Measurements from ENCODE around the gene P4HA2. TPM values are rescaled to one million over a fixed set of nuclear protein-coding genes. Genes with fewer than 3 reads are reported as not detected.

The P4HA2 gene
- total and polyA plus RNA-seq, 9 of the 15 experiments (the other 6 are each of a cell fraction or from before 2014, with no cell fraction given), result 9.6 to 50.0 (median 12.7) TPM

DNA sequence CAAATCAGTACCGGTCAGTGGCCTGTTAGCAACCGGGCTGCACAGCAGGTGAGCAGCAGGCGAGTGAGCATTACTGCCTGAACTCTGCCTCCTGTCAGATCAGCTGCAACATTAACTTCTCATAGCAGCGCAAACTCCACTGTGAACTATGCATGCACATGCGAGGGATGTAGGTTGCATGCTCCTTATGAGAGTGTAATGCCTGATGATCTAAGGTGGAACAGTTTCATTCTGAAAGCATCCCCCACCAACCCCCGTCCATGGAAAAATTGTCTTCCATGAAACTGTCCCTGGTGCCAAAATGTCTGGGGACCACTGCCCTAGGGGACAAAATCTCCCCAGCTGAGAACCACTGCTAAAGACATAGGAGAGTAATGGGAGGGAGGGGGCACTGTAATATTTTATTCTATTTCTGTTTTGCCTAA is 51.1 kb downstream of the P4HA2 start (continued):
- TF ChIP-seq, protein P1, sequence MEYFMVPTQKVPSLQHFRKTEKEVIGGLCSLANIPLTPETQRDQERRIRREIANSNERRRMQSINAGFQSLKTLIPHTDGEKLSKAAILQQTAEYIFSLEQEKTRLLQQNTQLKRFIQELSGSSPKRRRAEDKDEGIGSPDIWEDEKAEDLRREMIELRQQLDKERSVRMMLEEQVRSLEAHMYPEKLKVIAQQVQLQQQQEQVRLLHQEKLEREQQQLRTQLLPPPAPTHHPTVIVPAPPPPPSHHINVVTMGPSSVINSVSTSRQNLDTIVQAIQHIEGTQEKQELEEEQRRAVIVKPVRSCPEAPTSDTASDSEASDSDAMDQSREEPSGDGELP (CRISPR knock-in tag; IDR thresholded peaks at IDR 0.05; ENCODE audit: borderline replicate concordance), result peak; percentile 54
- TF ChIP-seq ZKSCAN8 (CRISPR knock-in tag; IDR thresholded peaks at IDR 0.05) (peak; percentile 10; the same call in 1 of the 2 replicates), SIN3A (IDR thresholded peaks at IDR 0.05; ENCODE audit: borderline replicate concordance in 2 of 2, control insufficient read depth in 1 of 2, low read depth in 2 of 2, low read length in 2 of 2) (no peak), ZNF445 (CRISPR knock-in tag; IDR thresholded peaks at IDR 0.05; ENCODE audit: low read depth) (no peak), SIN3B (IDR thresholded peaks at IDR 0.05; ENCODE audit: low read depth) (no peak), ZBTB17 (CRISPR knock-in tag; IDR thresholded peaks at IDR 0.05) (no peak), KLF10 (CRISPR knock-in tag; IDR thresholded peaks at IDR 0.05) (no peak), RBM25 (IDR thresholded peaks at IDR 0.05; ENCODE audit: low read depth, low read length, severe bottlenecking) (no peak), NFXL1 (CRISPR knock-in tag; IDR thresholded peaks at IDR 0.05) (no peak), GATAD2B (IDR thresholded peaks at IDR 0.05; ENCODE audit: borderline replicate concordance) (no peak), NRF1 (conservative IDR thresholded peaks at IDR 0.05 in 1 of 2, IDR thresholded peaks at IDR 0.05 in 1 of 2) (peak in 1 of 2 experiments; percentile 34; a peak in 1 of 4 replicates), BRCA1 (IDR thresholded peaks at IDR 0.05) (no peak), BRCA1 (CRISPR knock-in tag; IDR thresholded peaks at IDR 0.05) (no peak), COPS2 (conservative IDR thresholded peaks at IDR 0.05) (no peak)
- TF ChIP-seq, protein P2, sequence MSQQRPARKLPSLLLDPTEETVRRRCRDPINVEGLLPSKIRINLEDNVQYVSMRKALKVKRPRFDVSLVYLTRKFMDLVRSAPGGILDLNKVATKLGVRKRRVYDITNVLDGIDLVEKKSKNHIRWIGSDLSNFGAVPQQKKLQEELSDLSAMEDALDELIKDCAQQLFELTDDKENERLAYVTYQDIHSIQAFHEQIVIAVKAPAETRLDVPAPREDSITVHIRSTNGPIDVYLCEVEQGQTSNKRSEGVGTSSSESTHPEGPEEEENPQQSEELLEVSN (IDR thresholded peaks at IDR 0.05; ENCODE audit: borderline replicate concordance in 1 of 2, extremely low read depth in 1 of 2, insufficient read depth in 1 of 2, insufficient read length in 1 of 2, low read depth in 1 of 2, low read length in 1 of 2, poor library complexity in 1 of 2, severe bottlenecking in 1 of 2), result peak in 1 of 2 experiments; percentile 12
- TF ChIP-seq, protein P3, sequence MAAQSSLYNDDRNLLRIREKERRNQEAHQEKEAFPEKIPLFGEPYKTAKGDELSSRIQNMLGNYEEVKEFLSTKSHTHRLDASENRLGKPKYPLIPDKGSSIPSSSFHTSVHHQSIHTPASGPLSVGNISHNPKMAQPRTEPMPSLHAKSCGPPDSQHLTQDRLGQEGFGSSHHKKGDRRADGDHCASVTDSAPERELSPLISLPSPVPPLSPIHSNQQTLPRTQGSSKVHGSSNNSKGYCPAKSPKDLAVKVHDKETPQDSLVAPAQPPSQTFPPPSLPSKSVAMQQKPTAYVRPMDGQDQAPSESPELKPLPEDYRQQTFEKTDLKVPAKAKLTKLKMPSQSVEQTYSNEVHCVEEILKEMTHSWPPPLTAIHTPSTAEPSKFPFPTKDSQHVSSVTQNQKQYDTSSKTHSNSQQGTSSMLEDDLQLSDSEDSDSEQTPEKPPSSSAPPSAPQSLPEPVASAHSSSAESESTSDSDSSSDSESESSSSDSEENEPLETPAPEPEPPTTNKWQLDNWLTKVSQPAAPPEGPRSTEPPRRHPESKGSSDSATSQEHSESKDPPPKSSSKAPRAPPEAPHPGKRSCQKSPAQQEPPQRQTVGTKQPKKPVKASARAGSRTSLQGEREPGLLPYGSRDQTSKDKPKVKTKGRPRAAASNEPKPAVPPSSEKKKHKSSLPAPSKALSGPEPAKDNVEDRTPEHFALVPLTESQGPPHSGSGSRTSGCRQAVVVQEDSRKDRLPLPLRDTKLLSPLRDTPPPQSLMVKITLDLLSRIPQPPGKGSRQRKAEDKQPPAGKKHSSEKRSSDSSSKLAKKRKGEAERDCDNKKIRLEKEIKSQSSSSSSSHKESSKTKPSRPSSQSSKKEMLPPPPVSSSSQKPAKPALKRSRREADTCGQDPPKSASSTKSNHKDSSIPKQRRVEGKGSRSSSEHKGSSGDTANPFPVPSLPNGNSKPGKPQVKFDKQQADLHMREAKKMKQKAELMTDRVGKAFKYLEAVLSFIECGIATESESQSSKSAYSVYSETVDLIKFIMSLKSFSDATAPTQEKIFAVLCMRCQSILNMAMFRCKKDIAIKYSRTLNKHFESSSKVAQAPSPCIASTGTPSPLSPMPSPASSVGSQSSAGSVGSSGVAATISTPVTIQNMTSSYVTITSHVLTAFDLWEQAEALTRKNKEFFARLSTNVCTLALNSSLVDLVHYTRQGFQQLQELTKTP (IDR thresholded peaks at IDR 0.05; ENCODE audit: low read depth in 1 of 2, partially characterized antibody in 2 of 2), result peak in 1 of 2 experiments; percentile 26
- TF ChIP-seq, protein P4, sequence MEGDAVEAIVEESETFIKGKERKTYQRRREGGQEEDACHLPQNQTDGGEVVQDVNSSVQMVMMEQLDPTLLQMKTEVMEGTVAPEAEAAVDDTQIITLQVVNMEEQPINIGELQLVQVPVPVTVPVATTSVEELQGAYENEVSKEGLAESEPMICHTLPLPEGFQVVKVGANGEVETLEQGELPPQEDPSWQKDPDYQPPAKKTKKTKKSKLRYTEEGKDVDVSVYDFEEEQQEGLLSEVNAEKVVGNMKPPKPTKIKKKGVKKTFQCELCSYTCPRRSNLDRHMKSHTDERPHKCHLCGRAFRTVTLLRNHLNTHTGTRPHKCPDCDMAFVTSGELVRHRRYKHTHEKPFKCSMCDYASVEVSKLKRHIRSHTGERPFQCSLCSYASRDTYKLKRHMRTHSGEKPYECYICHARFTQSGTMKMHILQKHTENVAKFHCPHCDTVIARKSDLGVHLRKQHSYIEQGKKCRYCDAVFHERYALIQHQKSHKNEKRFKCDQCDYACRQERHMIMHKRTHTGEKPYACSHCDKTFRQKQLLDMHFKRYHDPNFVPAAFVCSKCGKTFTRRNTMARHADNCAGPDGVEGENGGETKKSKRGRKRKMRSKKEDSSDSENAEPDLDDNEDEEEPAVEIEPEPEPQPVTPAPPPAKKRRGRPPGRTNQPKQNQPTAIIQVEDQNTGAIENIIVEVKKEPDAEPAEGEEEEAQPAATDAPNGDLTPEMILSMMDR (IDR thresholded peaks at IDR 0.05 in 2 of 3, conservative IDR thresholded peaks at IDR 0.05 in 1 of 3; ENCODE audit: insufficient read depth in 2 of 3, low read depth in 1 of 3, low read length in 3 of 3), result no peak
- TF ChIP-seq, protein P5, sequence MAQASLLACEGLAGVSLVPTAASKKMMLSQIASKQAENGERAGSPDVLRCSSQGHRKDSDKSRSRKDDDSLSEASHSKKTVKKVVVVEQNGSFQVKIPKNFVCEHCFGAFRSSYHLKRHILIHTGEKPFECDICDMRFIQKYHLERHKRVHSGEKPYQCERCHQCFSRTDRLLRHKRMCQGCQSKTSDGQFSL (CRISPR knock-in tag; IDR thresholded peaks at IDR 0.05), result 0 out of 2 replicates have a peak, but pooled peaks have one; percentile 58
- TF ChIP-seq, protein P5 (tag; IDR thresholded peaks at IDR 0.05), result no peak

Data from K562 (cell line).